Measurements from ENCODE around the gene TSPAN18.

TSPAN18 gene

GRCh38 chr11:44858796-44859527 lies 132.2 kb downstream of the TSPAN18 start:
- Mint-ChIP-seq H3K4me3 (no peak overlapping the region), H3K36me3 (ENCODE audit: low read depth) (peaks cover 5% of the 10 kb centered on the region), H3K9me3 (no peaks in the 10 kb centered on the region), H3K27ac (no peak overlapping the region), H3K27me3 (ENCODE audit: low read depth, poor library complexity) (peaks cover 4% of the 10 kb centered on the region), H3K4me1 (peaks cover 66% of the 10 kb centered on the region)
- TF ChIP-seq CTCF (IDR thresholded peaks at IDR 0.05) = no peak
- DNase-seq = no peak

DNA sequence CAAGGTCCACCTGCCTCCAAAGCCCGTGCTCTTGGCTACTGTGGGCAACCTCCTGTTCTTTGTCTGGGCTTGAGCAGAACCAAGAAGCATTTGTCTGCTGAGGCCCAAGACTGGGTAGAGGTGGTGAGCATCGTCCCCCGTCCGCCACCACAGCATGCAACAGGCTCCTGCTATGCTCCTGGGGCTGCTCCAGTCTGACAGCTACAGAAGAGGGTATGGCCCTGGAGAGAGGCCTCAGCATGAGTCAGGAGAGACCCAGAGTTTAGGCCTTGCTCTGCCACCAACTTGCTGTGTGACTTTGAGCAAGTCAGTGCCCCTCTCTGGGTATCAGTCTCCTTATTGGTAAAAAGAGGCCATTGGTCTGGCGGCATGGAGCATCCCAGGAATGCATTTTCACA lies 132.8 kb downstream of the TSPAN18 start:
- DNase-seq = no peak
- Mint-ChIP-seq H3K4me1 (peaks cover 62% of the 10 kb centered on the region), H3K4me3 (no peak overlapping the region), H3K27me3 (ENCODE audit: low read depth, poor library complexity) (peaks cover 4% of the 10 kb centered on the region), H3K36me3 (ENCODE audit: low read depth) (peaks cover 5% of the 10 kb centered on the region), H3K9me3 (no peaks in the 10 kb centered on the region), H3K27ac (no peak overlapping the region)
- no peak for TF ChIP-seq CTCF (IDR thresholded peaks at IDR 0.05)

DNA sequence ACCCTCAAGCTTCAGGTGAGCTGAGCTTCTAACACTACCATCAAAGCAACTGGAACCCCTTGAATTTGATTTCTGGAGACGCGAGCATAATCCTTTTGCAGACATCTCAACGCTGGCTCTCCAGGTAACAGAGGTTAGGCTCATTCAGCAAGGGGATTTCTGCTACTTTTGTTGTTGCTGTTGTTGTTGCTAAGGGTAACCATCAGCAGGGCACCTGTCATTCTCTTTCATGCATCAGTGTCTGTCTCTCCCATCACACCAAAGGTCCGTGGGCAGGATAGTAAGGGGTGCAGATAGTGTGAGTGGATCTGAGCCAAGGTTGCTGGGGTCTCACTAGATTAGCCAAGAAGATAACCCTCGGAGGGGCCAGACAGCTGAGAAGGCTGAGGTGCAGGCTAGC lies 133.6 kb downstream of the TSPAN18 start:
- H3K27me3 Mint-ChIP-seq (ENCODE audit: low read depth, poor library complexity) = peaks cover 4% of the 10 kb centered on the region
- H3K4me1 Mint-ChIP-seq = peaks cover 62% of the 10 kb centered on the region
- H3K36me3 Mint-ChIP-seq (ENCODE audit: low read depth) = peaks cover 5% of the 10 kb centered on the region
- no peak for TF ChIP-seq CTCF (IDR thresholded peaks at IDR 0.05)
- no peak overlapping the region for H3K4me3 Mint-ChIP-seq
- no peak overlapping the region for H3K27ac Mint-ChIP-seq
- DNase-seq = no peak
- no peaks in the 10 kb centered on the region for H3K9me3 Mint-ChIP-seq

DNA sequence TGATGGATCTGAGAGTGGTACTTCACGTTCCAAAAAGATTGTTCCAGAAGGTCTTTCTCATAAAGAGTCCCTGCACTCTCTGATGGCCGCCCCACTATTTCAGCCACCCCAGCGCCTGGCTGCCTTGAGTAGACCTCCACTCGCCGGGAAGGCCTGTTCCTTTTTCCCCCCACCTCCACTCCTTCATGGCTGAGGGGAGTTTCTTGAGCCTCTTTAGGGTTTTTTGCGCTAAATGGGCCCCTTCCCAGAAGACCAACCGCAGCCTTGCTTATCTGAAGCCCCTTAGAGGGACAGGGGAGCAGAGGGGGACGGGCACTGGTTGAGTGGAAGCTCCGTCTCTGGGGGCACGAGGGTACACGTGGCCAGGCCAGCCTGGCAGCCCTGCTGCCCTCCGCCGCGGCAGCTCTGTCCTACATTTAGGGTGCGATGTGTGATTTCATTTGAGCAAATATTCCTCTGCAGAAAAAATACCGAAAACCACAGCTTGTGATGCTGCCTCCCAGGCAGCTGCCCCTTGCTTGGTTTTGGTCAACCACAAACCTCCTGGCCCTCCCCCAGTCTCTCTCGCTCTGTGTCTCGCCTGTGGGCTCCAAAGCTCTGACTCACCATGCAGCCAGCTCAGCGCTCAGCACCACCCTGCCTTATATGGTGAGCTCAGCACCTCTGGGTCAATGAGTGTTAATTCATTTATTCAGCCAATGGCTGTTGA lies 135.2 kb downstream of the TSPAN18 start:
- Mint-ChIP-seq H3K9me3 (no peaks in the 10 kb centered on the region), H3K27ac (no peak overlapping the region), H3K36me3 (ENCODE audit: low read depth) (peaks cover 5% of the 10 kb centered on the region), H3K4me1 (peaks cover 53% of the 10 kb centered on the region), H3K27me3 (ENCODE audit: low read depth, poor library complexity) (peaks cover 4% of the 10 kb centered on the region), H3K4me3 (no peak overlapping the region)
- DNase-seq = no peak
- TF ChIP-seq CTCF (IDR thresholded peaks at IDR 0.05) = no peak

DNA sequence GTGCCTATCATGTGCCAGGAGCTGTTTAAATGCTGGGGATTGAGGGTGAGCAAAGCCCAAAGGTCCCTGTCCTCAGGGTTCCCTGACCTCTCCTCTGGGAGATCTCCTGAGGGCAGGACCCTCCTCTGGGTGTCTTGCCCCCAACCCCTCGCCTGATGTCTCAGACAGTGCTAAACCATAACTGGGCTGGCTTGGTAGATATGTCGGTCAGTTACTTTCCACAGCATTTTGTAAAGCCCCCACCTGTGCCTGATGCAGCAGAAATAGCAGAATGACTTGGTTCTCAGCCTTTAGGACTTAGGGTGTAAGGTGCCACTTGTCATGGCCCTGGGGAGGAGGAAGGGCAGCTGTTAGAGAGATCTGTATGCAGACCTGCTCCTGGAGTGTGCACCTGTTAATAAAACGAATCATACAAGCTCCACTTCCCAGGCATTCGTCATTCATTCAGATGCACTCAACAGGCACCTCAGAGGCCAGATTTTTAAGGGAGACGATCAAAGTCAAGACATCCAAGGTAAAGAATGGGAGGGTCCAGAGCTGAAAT lies 135.9 kb downstream of the TSPAN18 start:
- no peak overlapping the region for H3K27ac Mint-ChIP-seq
- no peak overlapping the region for H3K4me3 Mint-ChIP-seq
- peaks cover 4% of the 10 kb centered on the region for H3K27me3 Mint-ChIP-seq (ENCODE audit: low read depth, poor library complexity)
- no peak for DNase-seq
- H3K9me3 Mint-ChIP-seq = no peaks in the 10 kb centered on the region
- peaks cover 49% of the 10 kb centered on the region for H3K4me1 Mint-ChIP-seq
- H3K36me3 Mint-ChIP-seq (ENCODE audit: low read depth) = peaks cover 5% of the 10 kb centered on the region
- no peak for TF ChIP-seq CTCF (IDR thresholded peaks at IDR 0.05)

Data from nephron progenitor cell (in vitro differentiated cells).